HG03520 (cell line): ENCODE results near the gene KRTAP9-9.
"Not testable (repeated sequence)": the region's sequence is repeated elsewhere in the genome, so short reads cannot be mapped to it uniquely, and the experiment has no call there.

Experiments
- ATAC-seq: cut with Tn5 transposase; IDR thresholded peaks from one replicate; pipeline ENCODE4 v1.9.1; 2021; ENCODE audit warnings: mild to moderate bottlenecking, moderate library complexity; ENCODE audit not compliant: unreplicated experiment

Gene KRTAP9-9

GRCh38 chr17:41255381-41256290 is at the start of gene KRTAP9-9:
Gene KRTAP9-9 (plus strand): TSS chr17:41255384.
- not testable (repeated sequence) for ATAC-seq

GRCh38 chr17:41211845-41212466 is 43.2 kb upstream of the KRTAP9-9 start:
- no peak for ATAC-seq

GRCh38 chr17:41212524-41213169 is 42.5 kb upstream of the KRTAP9-9 start:
- ATAC-seq = no peak

GRCh38 chr17:41215681-41216080 is 39.5 kb upstream of the KRTAP9-9 start:
- ATAC-seq = no peak

- ATAC-seq = no peak
Measured at GRCh38 chr17:41223821-41224220, 31.4 kb upstream of the KRTAP9-9 start.

- no peak for ATAC-seq
Measured at GRCh38 chr17:41226051-41226450, 29.1 kb upstream of the KRTAP9-9 start.

GRCh38 chr17:41226598-41227095 is 28.5 kb upstream of the KRTAP9-9 start, which contains the start of gene KRTAP9-2:
Gene KRTAP9-2 (plus strand): TSS chr17:41226648. CDS start chr17:41226655, 7 bp downstream.
- ATAC-seq = not testable (repeated sequence)

GRCh38 chr17:41230094-41230493 is 25.1 kb upstream of the KRTAP9-9 start:
- ATAC-seq = no peak

- no peak for ATAC-seq
Measured at GRCh38 chr17:41231731-41232130, 23.5 kb upstream of the KRTAP9-9 start.

- not testable (repeated sequence) for ATAC-seq
Measured at GRCh38 chr17:41232399-41233105, 22.6 kb upstream of the KRTAP9-9 start, which contains the start of gene KRTAP9-3. Gene KRTAP9-3 (plus strand): TSS chr17:41232449. CDS start chr17:41232502, 53 bp downstream.

GRCh38 chr17:41237116-41237515 is 18.1 kb upstream of the KRTAP9-9 start:
- ATAC-seq = not testable (repeated sequence)

- not testable (repeated sequence) for ATAC-seq
Measured at GRCh38 chr17:41237949-41238437, 17.2 kb upstream of the KRTAP9-9 start, which contains the start of gene KRTAP9-8. Gene KRTAP9-8 (plus strand): TSS chr17:41237999. CDS start chr17:41238052, 53 bp downstream.

GRCh38 chr17:41246995-41247787 is 8.0 kb upstream of the KRTAP9-9 start:
- not testable (repeated sequence) for ATAC-seq

- not testable (repeated sequence) for ATAC-seq
Measured at GRCh38 chr17:41249637-41250240, 5.4 kb upstream of the KRTAP9-9 start, which contains the start of gene KRTAP9-4. Gene KRTAP9-4 (plus strand): TSS chr17:41249687. CDS start chr17:41249721, 34 bp downstream.

GRCh38 chr17:41251261-41251660 is 3.9 kb upstream of the KRTAP9-9 start:
- ATAC-seq = no peak

- ATAC-seq = no peak
Measured at GRCh38 chr17:41254861-41255260, 323 bp upstream of the KRTAP9-9 start.

- no peak for ATAC-seq
Measured at GRCh38 chr17:41256291-41256685, 1.1 kb downstream of the KRTAP9-9 start.

- ATAC-seq = no peak
Measured at GRCh38 chr17:41258406-41258805, 3.2 kb downstream of the KRTAP9-9 start.

- no peak for ATAC-seq
Measured at GRCh38 chr17:41263212-41263611, 8.0 kb downstream of the KRTAP9-9 start.
